ENCODE measurements around the gene LRP3.

- TF ChIP-seq CTCF (IDR thresholded peaks at IDR 0.05), result no peak
- TF ChIP-seq POLR2A (IDR thresholded peaks at IDR 0.05), result no peak
Measured at GRCh38 chr19:33236696-33237390, 42.7 kb downstream of the LRP3 start.

Data from heart left ventricle (tissue), 13 donors.